Neural progenitor cell (in vitro differentiated cells): ENCODE results near the gene SCAPER. TPM values are rescaled to one million over a fixed set of nuclear protein-coding genes. Genes with fewer than 3 reads are reported as not detected.

Experiments
- DNase-seq: peaks from one replicate; pipeline ENCODE4 v3.0.0-alpha.2; 2016; ENCODE audit warnings: low spot score
- H2AFZ ChIP-seq: fragments of 200-600 bp; sonication (generic); replicated peaks from 2 replicates; pipeline ENCODE4 v1.6.1; 2016; ENCODE audit warnings: antibody characterized with exemption
- H3F3A ChIP-seq: fragments of 200-600 bp; sonication (generic); 2 replicates; pipeline ENCODE4 v1.6.1; 2016; ENCODE audit warnings: antibody characterized with exemption, low read depth
- H3K27ac ChIP-seq: fragments of 200-600 bp; sonication (generic); 2 replicates; pipeline ENCODE4 v1.5.1; 2016; ENCODE audit warnings: mild to moderate bottlenecking
- H3K27me3 ChIP-seq: fragments of 200-600 bp; sonication (generic); 2 replicates; pipeline ENCODE4 v1.6.1; 2016; ENCODE audit warnings: mild to moderate bottlenecking, moderate library complexity
- H3K36me3 ChIP-seq: fragments of 200-600 bp; sonication (generic); 2 replicates; pipeline ENCODE4 v1.5.1; 2016
- H3K4me1 ChIP-seq: fragments of 200-600 bp; sonication (generic); 2 replicates; pipeline ENCODE4 v1.6.1; 2016; ENCODE audit warnings: mixed run types
- H3K4me2 ChIP-seq: fragments of 200-600 bp; sonication (generic); 2 replicates; pipeline ENCODE4 v1.6.1; 2016
- H3K4me3 ChIP-seq: fragments of 200-600 bp; sonication (generic); 2 replicates; pipeline ENCODE4 v1.5.1; 2016
- H3K79me2 ChIP-seq: fragments of 200-600 bp; sonication (generic); 2 replicates; pipeline ENCODE4 v1.6.1; 2016; ENCODE audit warnings: low read depth
- H3K9ac ChIP-seq: fragments of 200-600 bp; sonication (generic); 2 replicates; pipeline ENCODE4 v1.6.1; 2016
- H3K9me3 ChIP-seq: fragments of 200-600 bp; sonication (generic); 2 replicates; pipeline ENCODE4 v1.5.1; 2016; ENCODE audit warnings: low read depth
- H4K20me1 ChIP-seq: fragments of 200-600 bp; sonication (generic); 2 replicates; pipeline ENCODE4 v1.6.1; 2016; ENCODE audit warnings: low read depth
- H3K27ac Mint-ChIP-seq: 3 replicates; pipeline ENCODE4 v1.8.0; 2021; ENCODE audit warnings: mixed read lengths
- H3K27me3 Mint-ChIP-seq: 2 replicates; pipeline ENCODE4 v1.8.0; 2022; ENCODE audit warnings: low read depth, mild to moderate bottlenecking, inconsistent platforms, moderate library complexity, mixed read lengths; ENCODE audit not compliant: insufficient read depth
- H3K36me3 Mint-ChIP-seq: 3 replicates; pipeline ENCODE4 v1.8.0; 2021; ENCODE audit warnings: mixed read lengths
- H3K4me1 Mint-ChIP-seq: 3 replicates; pipeline ENCODE4 v1.8.0; 2021; ENCODE audit warnings: mixed read lengths
- H3K4me3 Mint-ChIP-seq: 3 replicates; pipeline ENCODE4 v1.8.0; 2021; ENCODE audit warnings: mild to moderate bottlenecking, moderate library complexity, mixed read lengths
- H3K9me3 Mint-ChIP-seq: 3 replicates; pipeline ENCODE4 v1.8.0; 2020; ENCODE audit warnings: mixed read lengths
- CTCF ChIP-seq: fragments of 200-600 bp; sonication (generic); IDR thresholded peaks from 2 replicates; pipeline ENCODE4 v1.5.1; 2017; ENCODE audit warnings: antibody characterized with exemption, mild to moderate bottlenecking
- EZH2 ChIP-seq: fragments of 200-600 bp; sonication (generic); IDR thresholded peaks from 2 replicates; pipeline ENCODE4 v1.6.1; 2017; ENCODE audit warnings: antibody characterized with exemption, mild to moderate bottlenecking, moderate library complexity
- EZH2phosphoT487 ChIP-seq: fragments of 200-600 bp; sonication (generic); IDR thresholded peaks from 2 replicates; pipeline ENCODE4 v1.6.1; 2017; ENCODE audit warnings: antibody characterized with exemption
- total RNA-seq: library from RNA; depleted of rRNA; stranded (reverse); fragments of >200 nt; gene quantifications from 2 replicates; pipeline ENCODE4 v1.2.3, GENCODE V29; 2015; ENCODE audit warnings: low replicate concordance

Gene SCAPER
- total RNA-seq, 1 donor from 2014 or later: 20.4 TPM

- TF ChIP-seq CTCF: no peak
- no peak for TF ChIP-seq EZH2
- no peak for TF ChIP-seq EZH2phosphoT487
- Histone ChIP-seq H4K20me1 (no peaks in the 10 kb centered on the region), H3K27me3 (peaks cover 29% of the 10 kb centered on the region), H3K4me3 (peak overlapping the region; percentile 84), H3K4me1 (peaks cover 10% of the 10 kb centered on the region), H3K4me2 (peak overlapping the region; percentile 87), H3F3A (peaks cover 22% of the 10 kb centered on the region), H3K9ac (no peak overlapping the region), H2AFZ (peak overlapping the region; percentile 87), H3K36me3 (no peaks in the 10 kb centered on the region), H3K27ac (no peak overlapping the region), H3K9me3 (no peaks in the 10 kb centered on the region), H3K79me2 (peaks cover 6% of the 10 kb centered on the region)
- Mint-ChIP-seq H3K9me3 (peaks cover 2% of the 10 kb centered on the region), H3K4me3 (peak overlapping the region; percentile 94), H3K36me3 (peaks cover 1% of the 10 kb centered on the region), H3K4me1 (peaks cover 21% of the 10 kb centered on the region), H3K27ac (peak overlapping the region; percentile 79), H3K27me3 (peaks cover 4% of the 10 kb centered on the region)
- no peak for DNase-seq
These were observed 715 bp upstream of the SCAPER start for GRCh38 chr15:76905855-76906254.

DNA sequence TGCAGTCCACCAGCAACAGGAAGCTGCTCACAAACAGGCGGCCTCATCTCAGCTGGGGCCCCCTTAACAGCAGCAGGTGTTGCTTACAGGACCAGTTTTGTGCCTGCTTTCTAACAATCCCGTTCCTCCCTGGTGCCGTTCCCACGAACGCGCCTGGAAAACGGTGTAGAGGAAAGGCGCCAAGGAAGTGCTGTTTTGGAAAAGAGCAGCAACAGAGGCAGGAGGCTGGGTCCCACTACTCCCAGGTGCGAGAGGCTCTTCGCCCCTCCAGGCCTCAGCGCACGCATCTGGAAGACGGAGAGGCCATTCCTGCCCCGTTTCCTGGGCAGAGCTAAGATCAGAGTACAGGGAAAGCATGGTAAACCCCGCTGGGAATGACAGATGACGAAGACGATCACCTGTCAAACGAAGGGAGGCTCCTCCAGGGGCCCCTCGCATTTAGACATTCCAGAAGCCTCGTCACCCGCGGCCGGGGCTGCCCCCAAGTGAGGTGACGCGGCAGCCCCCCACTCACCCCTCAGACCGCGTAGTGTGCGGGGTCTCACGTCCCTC lies 603 bp downstream of the SCAPER start:
- H3K27ac ChIP-seq: no peak overlapping the region

DNA sequence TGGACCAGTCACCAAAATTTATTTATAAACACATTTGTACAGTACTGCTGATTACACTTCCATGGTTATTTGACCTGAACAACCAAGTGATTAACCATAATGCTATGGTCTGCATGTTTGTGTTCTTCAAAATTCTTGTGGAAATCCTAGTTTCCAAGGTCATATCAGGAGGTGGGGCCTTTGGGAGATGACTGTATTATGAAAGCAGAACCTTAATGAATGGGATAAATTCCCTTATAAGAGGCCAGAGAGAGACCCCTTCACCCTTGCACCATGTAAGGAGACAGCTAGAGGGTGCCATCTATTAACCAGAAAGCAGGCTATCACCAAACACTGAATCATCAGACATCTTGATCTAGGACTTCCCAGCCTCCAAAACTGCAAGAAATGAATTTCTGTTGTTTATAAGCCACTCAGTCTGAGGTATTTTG lies 1.9 kb downstream of the SCAPER start:
- Histone ChIP-seq H3K4me3 (peak overlapping the region; percentile 84), H3K4me2 (peak overlapping the region; percentile 87), H3K9ac (no peak overlapping the region), H2AFZ (no peak overlapping the region), H3K27ac (no peak overlapping the region), H3K79me2 (peaks cover 6% of the 10 kb centered on the region), H3F3A (peaks cover 22% of the 10 kb centered on the region), H3K9me3 (peaks cover 4% of the 10 kb centered on the region), H3K27me3 (peaks cover 29% of the 10 kb centered on the region), H4K20me1 (no peaks in the 10 kb centered on the region), H3K36me3 (no peaks in the 10 kb centered on the region), H3K4me1 (peaks cover 10% of the 10 kb centered on the region)
- H3K4me1 Mint-ChIP-seq: peaks cover 21% of the 10 kb centered on the region
- peak overlapping the region; percentile 94 for H3K4me3 Mint-ChIP-seq
- H3K36me3 Mint-ChIP-seq: peaks cover 7% of the 10 kb centered on the region
- H3K27ac Mint-ChIP-seq: no peak overlapping the region
- peaks cover 4% of the 10 kb centered on the region for H3K27me3 Mint-ChIP-seq
- peaks cover 15% of the 10 kb centered on the region for H3K9me3 Mint-ChIP-seq
- peak; percentile 16 for DNase-seq
- TF ChIP-seq CTCF (peak; percentile 43), EZH2phosphoT487 (no peak), EZH2 (no peak)

More for the DNA sequence above, 603 bp downstream of the SCAPER start:
- H3K4me2 ChIP-seq: peak overlapping the region; percentile 87
- H3K79me2 ChIP-seq: peaks cover 6% of the 10 kb centered on the region
- TF ChIP-seq EZH2: no peak
- no peak for TF ChIP-seq EZH2phosphoT487
- TF ChIP-seq CTCF: no peak
- peaks cover 29% of the 10 kb centered on the region for H3K27me3 ChIP-seq
- Mint-ChIP-seq H3K27ac (peak overlapping the region; percentile 46), H3K4me1 (peaks cover 21% of the 10 kb centered on the region), H3K27me3 (peaks cover 4% of the 10 kb centered on the region), H3K4me3 (peak overlapping the region; percentile 94), H3K36me3 (peaks cover 3% of the 10 kb centered on the region), H3K9me3 (peaks cover 7% of the 10 kb centered on the region)
- peak overlapping the region; percentile 87 for H2AFZ ChIP-seq
- peaks cover 10% of the 10 kb centered on the region for H3K4me1 ChIP-seq
- peak overlapping the region; percentile 84 for H3K4me3 ChIP-seq
- H3K9ac ChIP-seq: peak overlapping the region; percentile 33
- H3F3A ChIP-seq: peaks cover 22% of the 10 kb centered on the region
- no peaks in the 10 kb centered on the region for H4K20me1 ChIP-seq
- DNase-seq: peak; percentile 73
- no peaks in the 10 kb centered on the region for H3K9me3 ChIP-seq
- no peaks in the 10 kb centered on the region for H3K36me3 ChIP-seq
